ENCODE data around the gene RNH1.

DNA sequence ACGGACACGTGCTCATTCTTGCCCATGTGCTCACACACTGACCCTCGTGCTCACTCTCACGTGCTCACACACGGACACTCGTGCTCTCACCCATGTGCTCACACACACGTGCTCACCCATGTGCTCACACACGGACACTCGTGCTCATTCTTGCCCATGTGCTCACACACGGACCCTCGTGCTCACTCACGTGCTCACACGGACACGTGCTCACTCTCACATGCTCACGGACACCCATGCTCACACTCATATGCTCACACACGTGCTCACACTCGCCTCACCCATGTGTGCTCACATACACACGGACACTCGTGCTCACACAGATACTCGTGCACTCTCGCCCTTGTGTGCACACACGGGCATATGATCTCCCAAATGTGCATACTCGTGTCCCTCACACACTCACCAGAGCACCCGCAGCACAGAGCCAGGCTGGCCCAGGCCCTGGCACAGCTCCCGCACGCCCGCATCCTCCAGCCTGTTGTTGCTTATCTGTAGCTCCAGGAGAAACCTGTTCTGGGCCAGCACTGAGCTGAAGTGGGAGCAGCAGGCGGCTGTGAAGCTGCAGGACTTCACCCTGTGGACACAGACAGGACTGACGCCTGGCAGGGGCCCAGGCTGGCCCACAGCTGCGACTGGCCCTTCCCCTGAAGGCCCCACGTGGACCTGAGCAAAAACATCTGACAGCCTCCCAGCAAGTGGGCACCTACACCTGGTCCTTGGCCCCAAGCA lies 9.3 kb downstream of the RNH1 start:
- TF ChIP-seq, protein P1, sequence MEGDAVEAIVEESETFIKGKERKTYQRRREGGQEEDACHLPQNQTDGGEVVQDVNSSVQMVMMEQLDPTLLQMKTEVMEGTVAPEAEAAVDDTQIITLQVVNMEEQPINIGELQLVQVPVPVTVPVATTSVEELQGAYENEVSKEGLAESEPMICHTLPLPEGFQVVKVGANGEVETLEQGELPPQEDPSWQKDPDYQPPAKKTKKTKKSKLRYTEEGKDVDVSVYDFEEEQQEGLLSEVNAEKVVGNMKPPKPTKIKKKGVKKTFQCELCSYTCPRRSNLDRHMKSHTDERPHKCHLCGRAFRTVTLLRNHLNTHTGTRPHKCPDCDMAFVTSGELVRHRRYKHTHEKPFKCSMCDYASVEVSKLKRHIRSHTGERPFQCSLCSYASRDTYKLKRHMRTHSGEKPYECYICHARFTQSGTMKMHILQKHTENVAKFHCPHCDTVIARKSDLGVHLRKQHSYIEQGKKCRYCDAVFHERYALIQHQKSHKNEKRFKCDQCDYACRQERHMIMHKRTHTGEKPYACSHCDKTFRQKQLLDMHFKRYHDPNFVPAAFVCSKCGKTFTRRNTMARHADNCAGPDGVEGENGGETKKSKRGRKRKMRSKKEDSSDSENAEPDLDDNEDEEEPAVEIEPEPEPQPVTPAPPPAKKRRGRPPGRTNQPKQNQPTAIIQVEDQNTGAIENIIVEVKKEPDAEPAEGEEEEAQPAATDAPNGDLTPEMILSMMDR (IDR thresholded peaks at IDR 0.05): no peak
- no peak for TF ChIP-seq POLR2A (IDR thresholded peaks at IDR 0.05)
